GM12878 (cell line): Measurements from ENCODE around the gene VAT1. TPM values are rescaled to one million over a fixed set of nuclear protein-coding genes. Genes with fewer than 3 reads are reported as not detected.
A peak's percentile ranks its signal among the peaks of the same experiment; 100 is the strongest.

ENCODE experiments used
- ATF7 ChIP-seq: fragments of 450-650 bp; IDR thresholded peaks from 2 replicates; pipeline ENCODE4 v1.6.1; 2016; ENCODE audit warnings: low read depth, mild to moderate bottlenecking
- BRCA1 ChIP-seq: IDR thresholded peaks from 2 replicates; pipeline ENCODE4 v1.6.1; 2011; ENCODE audit warnings: low read depth, low read length, improper control_type of control experiment
- CEBPZ ChIP-seq: fragments of 150-350 bp; IDR thresholded peaks from 2 replicates; pipeline ENCODE4 v1.6.1; 2016; ENCODE audit warnings: low read depth, low read length
- ELK1 ChIP-seq: IDR thresholded peaks from 2 replicates; pipeline ENCODE4 v1.6.1; 2012; ENCODE audit warnings: low read depth, low read length, improper control_type of control experiment
- EP300 ChIP-seq, 2 experiments: fragments of 150-350 bp in 1 of 2; IDR thresholded peaks; 2 replicates each; pipeline ENCODE4 v1.6.1; 2011 to 2012; ENCODE audit warnings: low read depth in 2 of 2, low read length in 2 of 2, borderline replicate concordance in 1 of 2, improper control_type of control experiment in 1 of 2, inconsistent platforms in 1 of 2; ENCODE audit not compliant: control insufficient read depth in 1 of 2
- ETV6 ChIP-seq, 2 experiments: fragments of 450-650 bp in 1 of 2; IDR thresholded peaks in 1 of 2; conservative IDR thresholded peaks in 1 of 2; 2 replicates each; pipeline ENCODE4 v1.6.1; 2014; ENCODE audit warnings: antibody characterized with exemption in 1 of 2, borderline replicate concordance in 1 of 2, low read depth in 1 of 2, mild to moderate bottlenecking in 1 of 2, moderate library complexity in 1 of 2
- POLR2A ChIP-seq: IDR thresholded peaks from 2 replicates; pipeline ENCODE4 v1.6.1; 2011; ENCODE audit warnings: low read depth, mild to moderate bottlenecking, low read length
- RAD21 ChIP-seq: IDR thresholded peaks from 2 replicates; pipeline ENCODE4 v1.6.1; 2011; ENCODE audit warnings: mild to moderate bottlenecking, low read depth, low read length, moderate library complexity; ENCODE audit not compliant: insufficient read depth
- RELA ChIP-seq: fragments of 450-650 bp; IDR thresholded peaks from 2 replicates; pipeline ENCODE4 v1.8.0; 2014; ENCODE audit warnings: borderline replicate concordance; ENCODE audit not compliant: partially characterized antibody
- RELB ChIP-seq: fragments of 450-650 bp; IDR thresholded peaks from 2 replicates; pipeline ENCODE4 v1.6.1; 2017; ENCODE audit warnings: low read depth, mild to moderate bottlenecking, moderate library complexity
- RFX5 ChIP-seq: IDR thresholded peaks from 2 replicates; pipeline ENCODE4 v1.6.1; 2011; ENCODE audit warnings: low read depth, low read length, improper control_type of control experiment
- SKIL ChIP-seq: fragments of 450-650 bp; IDR thresholded peaks from 2 replicates; pipeline ENCODE4 v1.6.1; 2017; ENCODE audit warnings: mild to moderate bottlenecking, low read depth, inconsistent platforms; ENCODE audit not compliant: poor library complexity, severe bottlenecking
- SPI1 ChIP-seq: IDR thresholded peaks from 2 replicates; pipeline ENCODE4 v1.6.1; 2011; ENCODE audit warnings: low read depth, mild to moderate bottlenecking, low read length, moderate library complexity, borderline replicate concordance; ENCODE audit not compliant: insufficient read depth
- TAF1 ChIP-seq: IDR thresholded peaks from 2 replicates; pipeline ENCODE4 v1.6.1; 2011; ENCODE audit warnings: mild to moderate bottlenecking, low read depth, low read length, borderline replicate concordance
- TBL1XR1 ChIP-seq: IDR thresholded peaks from 2 replicates; pipeline ENCODE4 v1.6.1; 2012; ENCODE audit warnings: low read depth, low read length, improper control_type of control experiment
- TCF12 ChIP-seq: IDR thresholded peaks from 2 replicates; pipeline ENCODE4 v1.6.1; 2011; ENCODE audit warnings: low read depth, mild to moderate bottlenecking, low read length
- USF2 ChIP-seq: IDR thresholded peaks from 2 replicates; pipeline ENCODE4 v1.6.1; 2011; ENCODE audit warnings: low read depth, low read length, improper control_type of control experiment, borderline replicate concordance
- WRNIP1 ChIP-seq: IDR thresholded peaks from 2 replicates; pipeline ENCODE4 v1.6.1; 2011; ENCODE audit warnings: low read depth, low read length, improper control_type of control experiment, borderline replicate concordance
- YBX1 ChIP-seq: fragments of 450-650 bp; IDR thresholded peaks from 2 replicates; pipeline ENCODE4 v1.6.1; 2016; ENCODE audit warnings: antibody characterized with exemption
- ZNF384 ChIP-seq: IDR thresholded peaks from 2 replicates; pipeline ENCODE4 v1.6.1; 2012; ENCODE audit warnings: low read depth, mild to moderate bottlenecking, low read length, improper control_type of control experiment, borderline replicate concordance
- ZSCAN29 ChIP-seq: fragments of 450-650 bp; IDR thresholded peaks from 2 replicates; pipeline ENCODE4 v1.6.1; 2017; ENCODE audit warnings: mild to moderate bottlenecking, moderate library complexity
- polyA plus RNA-seq, 11 experiments: library from polyadenylated mRNA; depleted of rRNA in 4 of 11; unstranded in 6 of 11; stranded (reverse) in 5 of 11; fragments of >200 nt; fragmentation: Nextera tagmentation in 4 of 11; fragmentation: Illumina TruSeq in 1 of 11; extraction: Ambion mirVana in 4 of 11; extraction: Trizol in 1 of 11; gene quantifications; 1 replicate in 1 of 11; 2 replicates in 10 of 11; pipeline versions ENCODE4 v1.2.1 to v1.2.3, GENCODE V29; 2011 to 2016; ENCODE audit warnings: inconsistent platforms in 2 of 11, missing spikeins in 2 of 11, low read depth in 1 of 11
- total RNA-seq, 4 experiments: library from RNA; depleted of rRNA in 3 of 4; stranded (reverse); fragments of >200 nt in 3 of 4; fragmentation: Illumina TruSeq in 1 of 4; extraction: Trizol in 1 of 4; gene quantifications; 2 replicates each; pipeline versions ENCODE4 v1.2.1 to v1.2.3, GENCODE V29; 2013 to 2021

VAT1 gene
- total and polyA plus RNA-seq, 10 of the 15 experiments (the other 5 are each of a cell fraction or from before 2014, with no cell fraction given), result 5.0 to 19.8 (median 8.2) TPM

GRCh38 chr17:42985225-42985624 is 37.0 kb downstream of the VAT1 start (continued):
- no peak for TF ChIP-seq TBL1XR1
- TF ChIP-seq BRCA1, result no peak
- TF ChIP-seq RFX5, result no peak
- TF ChIP-seq USF2, result no peak
- peak; percentile 99 for TF ChIP-seq SPI1
- peak; percentile 84 for TF ChIP-seq RELB
- no peak for TF ChIP-seq ZSCAN29
- 0 out of 2 replicates have a peak, but pooled peaks have one; percentile 24 for TF ChIP-seq TAF1
- TF ChIP-seq CEBPZ, result no peak
- no peak for TF ChIP-seq TCF12
- no peak for TF ChIP-seq ELK1
- peak in 1 of 2 experiments; percentile 74; a peak in 1 of 4 replicates for TF ChIP-seq EP300 (IDR thresholded peaks at IDR 0.05; ENCODE audit: borderline replicate concordance in 1 of 2, control insufficient read depth in 1 of 2, low read depth in 2 of 2, low read length in 2 of 2)
- TF ChIP-seq SKIL, result no peak
- no peak; the same call in 1 of the 2 replicates for TF ChIP-seq RAD21
- TF ChIP-seq RELA, result no peak
- TF ChIP-seq YBX1, result no peak
- no peak for TF ChIP-seq WRNIP1
- peak; percentile 38; the same call in 1 of the 2 replicates for TF ChIP-seq ZNF384
- peak in 1 of 2 experiments; percentile 61; a peak in 1 of 4 replicates for TF ChIP-seq ETV6 (conservative IDR thresholded peaks at IDR 0.05 in 1 of 2, IDR thresholded peaks at IDR 0.05 in 1 of 2; ENCODE audit: borderline replicate concordance in 1 of 2, low read depth in 1 of 2)
- peak; percentile 45; the same call in 1 of the 2 replicates for TF ChIP-seq ATF7
- TF ChIP-seq POLR2A, result no peak
